GM18951 (cell line): Measurements from ENCODE around the gene PABPC1L.
"Not testable (repeated sequence)": the region's sequence is repeated elsewhere in the genome, so short reads cannot be mapped to it uniquely, and the experiment has no call there.

Experiments
- POLR2A ChIP-seq: IDR thresholded peaks from 4 replicates; pipeline ENCODE4 v1.6.1; 2011; ENCODE audit warnings: mild to moderate bottlenecking; ENCODE audit not compliant: insufficient read length, insufficient read depth; ENCODE audit errors: extremely low read depth
- in situ Hi-C: fragments of 300-500 bp; cut with MboI; formaldehyde crosslinking; loops from one replicate; pipeline ENCODE4 v1.12.0; 2022; ENCODE audit warnings: low sequenced_read_pairs, mixed read lengths, inconsistent platforms; ENCODE audit not compliant: unreplicated experiment

Gene PABPC1L

GRCh38 chr20:44909872-44910689 lies at the start of gene PABPC1L:
TSS of gene PABPC1L (plus strand) at chr20:44910060. CDS start at chr20:44910144, 84 bp downstream.
- peak; percentile 74 for TF ChIP-seq POLR2A
- in situ Hi-C loops, result no loop called here

GRCh38 chr20:44861531-44862006 lies 48.3 kb upstream of the PABPC1L start:
- no peak for TF ChIP-seq POLR2A
- in situ Hi-C loops, result no loop called here

GRCh38 chr20:44862286-44862685 lies 47.6 kb upstream of the PABPC1L start:
- TF ChIP-seq POLR2A, result no peak
- in situ Hi-C loops, result no loop called here

- in situ Hi-C loops, result not testable (repeated sequence)
Observed at GRCh38 chr20:44863365-44864084, 46.3 kb upstream of the PABPC1L start.

- in situ Hi-C loops, result not testable (repeated sequence)
Observed at GRCh38 chr20:44864493-44864892, 45.4 kb upstream of the PABPC1L start.

GRCh38 chr20:44866703-44867335 lies 43.0 kb upstream of the PABPC1L start:
- in situ Hi-C loops, result no loop called here
- no peak for TF ChIP-seq POLR2A

- in situ Hi-C loops, result no loop called here
Observed at GRCh38 chr20:44869471-44869870, 40.4 kb upstream of the PABPC1L start.

GRCh38 chr20:44882360-44882759 lies 27.5 kb upstream of the PABPC1L start:
- in situ Hi-C loops, result not testable (repeated sequence)

More at GRCh38 chr20:44869471-44869870, 40.4 kb upstream of the PABPC1L start:
- no peak for TF ChIP-seq POLR2A

- in situ Hi-C loops, result no loop called here
- no peak for TF ChIP-seq POLR2A
Observed at GRCh38 chr20:44883214-44883902, 26.5 kb upstream of the PABPC1L start.

- in situ Hi-C loops, result no loop called here
- TF ChIP-seq POLR2A, result no peak
Observed at GRCh38 chr20:44884907-44885391, 24.9 kb upstream of the PABPC1L start.

GRCh38 chr20:44885392-44886265 lies 24.2 kb upstream of the PABPC1L start, which contains the start of gene YWHAB:
TSS of gene YWHAB (plus strand) at chr20:44885705. CDS start at chr20:44901534, 15,829 bp downstream.
- in situ Hi-C loops, result no loop called here
- TF ChIP-seq POLR2A, result peak; percentile 87

- in situ Hi-C loops, result no loop called here
- TF ChIP-seq POLR2A, result no peak
Observed at GRCh38 chr20:44886266-44886651, 23.6 kb upstream of the PABPC1L start.

GRCh38 chr20:44886828-44887227 lies 23.0 kb upstream of the PABPC1L start:
- in situ Hi-C loops, result no loop called here
- TF ChIP-seq POLR2A, result no peak
